ENCODE measurements around the gene B3GNT2. TPM values are rescaled to one million over a fixed set of nuclear protein-coding genes. Genes with fewer than 3 reads are reported as not detected.

Gene B3GNT2
- total RNA-seq, 1 donor from 2014 or later = 17.0 TPM

DNA sequence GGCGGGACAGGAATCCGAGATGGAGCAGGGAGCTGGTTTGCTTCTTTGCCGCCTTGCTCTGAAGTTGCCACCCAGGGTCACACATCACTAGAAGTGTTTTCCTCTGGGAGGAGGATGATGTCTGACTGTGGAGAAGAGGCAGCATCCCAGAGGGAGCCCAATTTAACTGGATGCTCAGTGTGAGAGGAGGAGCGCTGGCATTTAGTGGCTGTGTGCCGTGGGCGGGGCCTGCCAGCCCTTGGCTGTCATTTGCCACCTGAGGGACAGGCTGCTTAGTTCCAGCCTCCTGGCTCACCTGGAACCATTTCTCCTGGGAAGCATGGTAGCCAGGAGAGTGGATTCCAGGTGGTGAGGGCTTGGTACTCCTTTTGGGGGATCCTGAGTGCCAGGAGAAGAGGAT is 9.6 kb downstream of the B3GNT2 start:
- no peak for DNase-seq

DNA sequence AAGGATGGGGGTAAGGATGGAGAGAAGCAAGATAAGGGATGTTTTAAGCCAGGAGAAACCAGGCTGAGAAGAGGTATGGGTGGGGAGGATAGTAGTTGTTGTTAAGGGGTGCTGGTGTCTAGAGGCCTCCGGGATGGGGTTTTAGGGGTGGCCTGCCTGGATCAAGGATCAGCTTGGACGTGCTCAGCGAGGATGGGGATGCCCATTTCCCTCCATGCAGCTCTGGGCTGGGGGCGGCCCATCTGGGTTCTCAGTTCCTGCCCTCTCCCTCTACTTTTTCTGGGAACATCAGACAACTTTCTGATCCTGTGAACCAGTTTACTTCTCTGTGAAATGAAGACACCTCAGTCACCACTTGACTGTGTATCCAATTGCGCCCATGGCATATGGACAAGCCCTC is 10.1 kb downstream of the B3GNT2 start:
- no peak for DNase-seq

DNA sequence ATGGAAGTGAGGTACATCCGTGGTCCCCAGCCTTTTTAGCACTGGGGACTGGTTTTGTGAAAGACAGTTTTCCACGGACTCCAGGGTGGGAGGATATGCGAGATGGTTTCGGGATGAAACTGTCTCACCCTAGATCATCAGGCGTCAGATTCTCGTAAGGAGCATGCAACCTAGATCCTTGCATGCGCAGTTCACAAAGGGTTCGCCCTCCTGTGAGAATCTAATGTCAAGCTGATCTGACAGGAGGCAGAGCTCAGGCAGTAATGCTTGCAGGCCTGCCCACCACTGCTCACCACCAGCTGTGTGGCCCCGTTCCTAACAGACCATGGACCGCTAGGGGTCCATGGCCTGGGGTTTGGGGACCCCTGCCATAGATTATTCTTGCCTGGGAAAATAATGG is 11.6 kb downstream of the B3GNT2 start:
- no peak for DNase-seq

DNA sequence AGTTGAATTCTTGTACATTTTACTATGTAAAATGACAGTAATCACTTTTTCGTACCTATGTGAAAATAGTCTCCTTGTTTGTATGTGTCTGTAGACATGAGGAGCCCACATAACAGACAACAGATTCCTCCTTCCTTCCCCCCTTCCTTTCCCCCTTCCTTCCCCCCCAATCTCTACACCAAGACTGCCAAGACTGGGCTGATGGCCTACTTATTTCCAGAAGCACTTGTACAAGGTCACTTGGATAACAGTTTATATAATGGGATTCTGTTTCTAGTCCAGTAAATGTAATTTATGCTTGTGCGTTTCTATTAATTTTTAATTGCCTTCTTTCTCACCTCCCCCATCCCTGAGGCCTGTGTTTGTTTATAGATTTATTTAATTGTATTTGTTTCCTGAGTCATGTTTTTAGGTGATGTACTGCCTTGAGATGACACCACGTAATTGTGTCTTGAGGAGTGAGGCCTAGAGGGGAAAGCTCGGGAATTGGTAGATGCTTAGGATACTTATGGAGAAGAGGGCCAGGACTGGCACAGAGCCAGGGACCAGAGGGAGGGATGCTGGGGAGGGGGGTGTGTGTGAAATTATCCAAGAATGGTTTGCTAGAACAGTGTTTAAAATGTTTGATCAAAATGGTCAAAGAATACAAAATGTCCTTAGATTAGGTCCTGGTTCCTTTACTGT is 12.3 kb downstream of the B3GNT2 start:
- DNase-seq = no peak

DNA sequence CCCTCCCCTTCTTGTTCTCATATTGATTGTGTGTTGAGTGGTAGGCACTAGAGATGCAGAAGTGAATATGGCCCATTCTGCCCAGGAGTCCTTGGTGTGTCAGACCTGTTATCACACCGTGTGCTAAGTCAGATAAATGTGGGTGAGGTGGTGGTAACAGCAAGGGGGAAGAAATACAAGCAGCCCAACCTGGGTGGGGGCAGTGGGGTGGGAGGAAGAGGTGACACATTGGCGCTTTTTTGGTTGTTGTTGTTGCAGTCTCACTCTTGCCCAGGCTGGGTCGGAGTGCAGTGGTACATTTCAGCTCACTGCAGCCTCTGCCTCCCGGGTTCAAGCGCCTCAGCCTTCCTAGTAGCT is 12.8 kb downstream of the B3GNT2 start:
- no peak for DNase-seq

DNA sequence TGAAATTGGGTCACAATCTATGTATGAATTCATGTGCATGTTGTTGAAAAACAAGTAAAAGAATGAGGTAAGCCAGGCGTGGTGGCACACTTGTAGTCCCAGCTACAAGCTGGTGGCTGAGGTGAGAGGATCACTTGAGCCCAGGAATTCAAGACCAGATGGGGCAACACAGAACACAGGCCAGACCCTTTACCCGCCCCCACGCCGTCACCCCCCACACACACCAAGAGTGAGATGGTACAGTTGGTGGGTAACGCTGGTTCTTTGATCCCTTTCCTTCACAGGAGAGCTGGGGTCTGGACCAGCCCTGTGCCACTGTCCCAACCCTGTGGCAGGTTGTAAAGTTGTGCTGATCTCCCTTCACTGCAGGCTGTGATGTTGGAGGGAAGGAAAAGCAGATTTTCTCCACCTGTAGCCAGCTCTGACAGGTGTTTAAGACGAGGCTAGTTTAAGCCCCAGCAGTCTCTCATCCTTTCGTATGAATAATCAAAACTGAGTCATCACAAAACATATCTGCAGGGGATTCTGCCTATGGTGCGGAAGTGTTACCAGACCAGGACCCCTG is 13.6 kb downstream of the B3GNT2 start:
- no peak for DNase-seq

DNA sequence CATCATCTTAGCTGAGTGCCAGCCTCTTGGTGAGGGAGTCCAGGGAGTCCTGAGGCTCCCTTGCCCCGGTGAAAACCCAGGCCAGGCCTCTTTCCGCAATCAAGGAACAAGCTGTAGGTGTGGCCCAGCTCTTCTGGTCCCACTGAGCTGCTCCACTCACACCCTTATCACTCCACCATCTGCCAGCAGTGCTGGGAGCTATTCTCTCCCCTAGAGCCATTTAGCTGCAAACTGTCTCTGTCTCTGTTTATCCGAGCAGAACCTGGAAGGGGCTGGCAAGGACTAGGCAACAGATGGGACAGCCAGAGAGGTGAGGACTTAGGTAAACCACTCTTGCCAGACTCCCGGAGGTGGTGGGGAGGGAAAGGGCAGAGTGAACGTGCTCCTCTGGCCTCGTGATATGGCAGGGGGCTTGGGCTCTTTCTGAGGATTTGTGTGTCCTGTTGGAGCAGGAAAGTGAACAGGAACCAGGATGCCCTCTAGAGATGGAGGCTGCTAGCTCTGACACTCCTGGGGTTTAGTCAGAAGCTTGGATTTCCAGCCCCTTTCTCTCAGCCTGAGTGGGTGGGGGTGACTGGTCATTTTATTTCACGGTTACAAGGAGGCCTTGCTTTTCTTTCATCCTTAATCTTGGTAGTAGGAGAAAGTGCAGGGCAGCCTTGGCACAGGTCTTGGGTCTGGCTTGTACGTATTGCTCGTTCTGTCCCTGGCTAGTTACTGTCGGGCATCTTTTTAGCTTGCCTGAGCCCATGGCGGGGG is 19.6 kb downstream of the B3GNT2 start:
- no peak for DNase-seq

DNA sequence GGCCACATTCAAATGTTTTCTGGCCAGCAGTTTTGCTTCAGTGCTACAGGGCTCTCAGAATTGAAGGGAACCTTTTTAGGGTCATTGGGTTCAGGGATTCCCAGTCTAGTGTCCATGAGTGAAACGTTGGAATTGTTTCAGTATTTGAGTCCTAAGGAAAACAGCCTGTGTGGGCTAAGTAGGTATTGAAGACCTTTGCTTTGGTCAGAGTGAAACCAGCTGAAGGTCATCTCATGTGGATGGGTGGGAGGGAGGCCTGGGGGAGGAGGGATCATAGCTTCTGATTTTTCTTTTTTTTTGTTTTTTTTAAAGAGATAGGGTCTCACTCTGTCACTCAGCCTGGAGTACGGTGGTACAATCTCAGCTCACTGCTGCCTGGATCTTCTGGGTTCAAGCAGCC is 20.2 kb downstream of the B3GNT2 start:
- no peak for DNase-seq

DNA sequence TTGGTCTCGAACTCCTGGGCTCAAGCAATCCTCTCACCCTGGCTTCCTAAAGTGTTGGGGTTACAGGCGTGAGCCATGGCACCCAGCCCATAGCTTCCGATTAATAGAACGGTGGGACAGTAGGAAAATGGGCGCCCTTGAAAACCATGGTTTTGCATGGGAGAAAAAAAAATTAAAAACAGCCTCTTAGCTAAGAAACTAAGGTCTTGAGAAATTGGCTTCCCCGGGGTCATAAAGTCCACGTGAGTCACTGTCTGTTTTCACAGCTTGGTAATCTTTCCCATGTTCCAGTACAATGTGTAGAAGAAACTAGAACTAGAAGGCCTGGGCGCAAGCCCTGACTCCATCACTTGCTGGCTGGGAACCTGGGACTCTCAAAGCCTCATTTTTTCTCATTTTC is 20.7 kb downstream of the B3GNT2 start:
- no peak for DNase-seq

DNA sequence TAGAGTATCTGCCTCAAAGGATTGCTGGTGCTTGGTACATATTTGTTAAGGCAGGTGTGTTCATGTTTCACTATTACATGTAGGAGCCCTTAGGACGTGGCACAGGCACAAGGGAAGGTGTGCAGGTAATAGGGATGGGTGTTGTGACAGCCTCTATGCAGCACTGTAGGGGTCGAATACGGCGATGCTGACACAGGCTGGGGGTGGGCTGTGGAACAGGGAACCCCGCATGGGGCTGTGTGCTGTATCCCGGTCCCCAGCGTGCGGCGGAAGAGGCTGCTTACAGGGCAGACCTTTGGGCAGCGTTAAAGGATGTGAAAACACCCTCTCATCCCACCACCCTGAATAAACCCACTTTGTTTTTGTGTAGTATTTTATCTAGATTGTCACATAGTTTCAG is 21.5 kb downstream of the B3GNT2 start:
- DNase-seq = no peak

DNA sequence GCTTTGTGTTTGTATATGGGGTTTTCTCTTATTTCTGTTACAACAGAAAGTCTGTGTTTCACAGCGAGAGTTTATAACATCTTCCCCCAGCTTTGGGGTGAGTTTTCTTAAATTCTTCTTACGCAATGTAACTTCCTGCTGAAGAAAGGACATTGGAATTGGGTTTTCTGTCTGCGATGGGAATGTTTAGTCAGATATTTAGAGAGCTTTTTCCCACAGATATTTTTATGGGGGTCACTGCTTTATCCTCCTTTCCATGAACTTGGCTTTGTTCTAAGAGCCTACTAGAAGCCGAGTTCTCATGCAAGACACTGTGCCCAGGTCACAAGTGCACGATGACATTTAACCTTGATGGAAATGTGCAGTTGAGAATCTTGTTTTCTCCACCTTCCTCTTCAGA is 22.1 kb downstream of the B3GNT2 start:
- no peak for DNase-seq

DNA sequence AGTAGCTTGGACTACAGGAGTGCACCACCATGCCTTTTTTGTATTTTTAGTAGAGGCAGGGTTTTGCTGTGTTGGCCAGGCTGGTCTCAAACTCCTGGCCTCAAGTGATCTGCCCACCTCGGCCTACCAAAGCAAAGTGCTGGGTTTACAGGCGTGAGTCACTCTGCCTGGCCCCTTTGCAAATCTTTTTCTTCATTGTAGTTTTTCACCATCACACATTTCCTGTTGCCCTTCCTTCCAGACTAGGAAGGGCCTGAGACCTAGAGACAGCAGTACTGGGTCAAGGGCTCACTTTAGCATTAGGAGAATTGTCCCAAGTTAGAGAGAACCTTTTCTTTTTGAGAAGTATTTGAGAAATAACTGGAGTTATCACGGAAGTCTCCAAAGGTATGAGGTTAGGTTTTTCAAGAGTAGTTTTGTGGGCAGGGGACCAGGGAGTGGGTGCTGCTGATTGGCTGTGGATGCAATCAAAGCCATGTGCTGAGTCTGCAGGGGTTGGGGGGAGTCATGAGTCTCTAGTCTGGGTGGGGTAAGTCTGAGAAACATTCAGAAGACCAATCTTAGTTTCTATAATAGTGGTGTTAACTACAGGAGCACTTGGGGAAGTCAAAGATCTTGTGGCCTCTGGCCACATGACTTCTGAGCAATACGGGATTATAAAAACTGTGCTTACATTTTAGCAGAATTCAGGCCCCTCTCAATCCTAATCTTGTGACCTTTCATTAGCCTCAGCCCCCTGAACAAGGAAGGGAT is 23.7 kb downstream of the B3GNT2 start:
- DNase-seq = no peak

DNA sequence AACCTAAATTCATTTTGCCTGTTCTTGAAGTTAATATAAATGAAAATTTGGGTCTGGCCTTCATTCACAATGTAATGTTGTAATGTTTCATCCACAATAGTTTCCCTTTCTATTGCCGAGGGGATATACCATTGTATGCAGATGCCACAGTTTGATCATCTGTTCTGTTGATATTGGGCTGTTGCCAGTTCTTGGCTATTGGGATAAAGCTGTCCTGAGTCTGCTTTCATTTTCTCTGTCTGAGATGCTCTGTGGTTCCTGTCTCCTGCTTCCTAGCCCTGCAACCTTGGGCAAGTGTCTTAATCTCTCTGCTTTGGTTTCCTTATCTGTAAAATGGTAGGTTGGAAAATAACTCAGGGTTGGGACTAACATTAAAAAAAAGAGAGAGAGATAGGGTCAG is 25.2 kb downstream of the B3GNT2 start:
- no peak for DNase-seq

DNA sequence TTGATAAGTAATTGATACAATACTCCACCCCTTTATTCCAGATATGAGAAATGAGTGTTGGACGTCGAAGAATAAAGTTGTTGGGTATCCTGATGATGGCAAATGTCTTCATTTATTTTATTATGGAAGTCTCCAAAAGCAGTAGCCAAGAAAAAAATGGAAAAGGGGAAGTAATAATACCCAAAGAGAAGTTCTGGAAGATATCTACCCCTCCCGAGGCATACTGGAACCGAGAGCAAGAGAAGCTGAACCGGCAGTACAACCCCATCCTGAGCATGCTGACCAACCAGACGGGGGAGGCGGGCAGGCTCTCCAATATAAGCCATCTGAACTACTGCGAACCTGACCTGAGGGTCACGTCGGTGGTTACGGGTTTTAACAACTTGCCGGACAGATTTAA is 26.3 kb downstream of the B3GNT2 start:
- no peak for DNase-seq

DNA sequence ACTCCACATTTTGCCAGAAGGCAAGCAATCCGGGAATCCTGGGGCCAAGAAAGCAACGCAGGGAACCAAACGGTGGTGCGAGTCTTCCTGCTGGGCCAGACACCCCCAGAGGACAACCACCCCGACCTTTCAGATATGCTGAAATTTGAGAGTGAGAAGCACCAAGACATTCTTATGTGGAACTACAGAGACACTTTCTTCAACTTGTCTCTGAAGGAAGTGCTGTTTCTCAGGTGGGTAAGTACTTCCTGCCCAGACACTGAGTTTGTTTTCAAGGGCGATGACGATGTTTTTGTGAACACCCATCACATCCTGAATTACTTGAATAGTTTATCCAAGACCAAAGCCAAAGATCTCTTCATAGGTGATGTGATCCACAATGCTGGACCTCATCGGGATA is 26.8 kb downstream of the B3GNT2 start:
- no peak for DNase-seq

DNA sequence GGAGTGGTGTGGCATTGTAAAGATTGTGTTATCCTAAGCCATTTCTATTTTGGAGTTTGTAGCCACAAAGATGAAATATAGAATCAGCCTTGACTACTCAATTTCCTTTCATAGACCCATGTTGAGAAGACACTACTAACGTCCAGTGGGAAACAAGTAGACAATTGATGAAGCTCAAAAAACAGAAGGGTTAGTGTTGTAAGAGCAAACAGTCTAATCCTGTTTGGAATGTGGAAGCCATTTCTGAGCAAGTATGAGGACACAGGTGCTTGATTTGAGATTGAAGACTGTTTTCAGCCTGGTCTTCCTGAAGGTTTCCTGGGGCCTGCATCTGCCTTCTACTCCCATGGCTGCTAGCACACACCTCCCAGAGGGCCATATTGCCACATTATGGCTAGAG is 29.1 kb downstream of the B3GNT2 start:
- DNase-seq = no peak

DNA sequence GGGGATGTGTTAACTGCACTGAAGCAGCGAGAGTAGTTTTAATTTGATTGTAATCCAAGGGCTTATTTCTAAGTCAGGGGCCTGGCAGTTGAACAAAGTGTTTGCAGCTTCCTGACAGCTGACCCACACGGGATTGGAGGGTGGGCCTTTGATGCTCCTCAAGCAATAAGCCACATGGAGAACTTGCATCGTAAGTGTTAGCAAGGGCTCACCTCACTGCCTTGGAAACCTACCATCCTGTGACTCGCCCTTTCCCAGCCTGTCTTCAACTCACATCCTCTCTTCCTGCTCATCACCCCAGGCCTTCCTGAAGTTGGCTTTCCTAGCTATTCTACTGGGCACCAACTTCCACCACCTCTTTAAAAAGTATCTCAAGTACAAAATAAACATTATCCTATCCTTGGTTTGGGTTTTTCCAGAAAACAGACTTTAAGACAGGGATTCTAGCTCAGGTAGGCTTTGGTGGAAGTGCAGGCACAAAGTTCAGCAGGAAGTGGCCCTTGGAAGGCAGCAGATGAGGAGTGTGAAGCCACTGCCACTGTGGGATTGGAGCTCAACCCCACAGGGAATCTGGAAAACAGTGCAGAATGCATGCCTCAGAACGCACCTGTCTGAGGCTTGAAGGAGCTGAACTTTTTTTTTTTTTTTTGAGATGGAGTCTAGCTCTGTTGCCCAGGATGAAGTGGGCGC is 31.6 kb downstream of the B3GNT2 start:
- DNase-seq = peak; percentile 11

DNA sequence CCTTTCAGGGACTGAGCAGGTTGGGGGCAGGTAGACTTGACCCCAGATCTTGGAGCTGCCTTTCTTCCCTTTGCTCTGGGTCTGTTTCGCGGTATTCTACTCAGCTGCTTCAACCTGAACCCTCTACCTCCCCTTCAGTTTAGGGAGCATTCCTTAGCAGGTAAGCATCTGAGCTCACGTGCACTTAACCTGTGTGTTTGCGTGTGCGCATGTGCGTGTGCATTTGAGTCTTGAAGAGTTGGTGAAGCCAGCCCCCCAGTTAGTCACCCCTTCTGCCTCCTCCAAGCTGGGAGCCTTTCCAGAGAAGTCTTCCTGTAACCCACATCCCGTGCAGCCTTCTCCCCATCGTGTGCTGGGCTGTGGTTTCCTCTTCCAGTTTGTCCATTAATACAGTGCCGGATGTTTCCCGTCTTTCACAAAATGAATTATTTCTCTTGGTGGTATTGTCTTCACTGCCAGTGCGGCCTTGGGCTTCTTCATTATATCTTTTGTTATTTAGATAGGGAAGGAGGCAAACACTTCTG is 33.2 kb downstream of the B3GNT2 start:
- DNase-seq = no peak

DNA sequence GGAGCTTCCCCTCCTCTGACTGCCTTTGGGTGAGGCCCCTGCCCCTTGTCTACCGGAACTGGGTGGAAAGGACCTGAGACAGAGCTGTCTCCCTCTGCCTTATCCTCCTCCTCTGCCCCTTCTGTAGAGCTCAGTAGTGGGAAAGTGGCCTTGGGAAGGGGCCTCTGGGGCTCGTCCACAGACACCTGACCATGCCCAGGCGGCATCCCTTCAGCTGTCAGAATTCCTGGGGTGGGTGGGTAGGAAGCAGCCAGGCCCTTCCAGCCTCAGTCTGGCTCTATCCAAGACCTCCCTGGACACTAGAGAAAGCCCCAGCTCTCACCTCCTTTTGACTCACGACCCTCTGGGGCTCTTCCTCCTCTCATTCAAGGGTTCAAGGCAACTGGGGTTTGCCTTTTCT is 35.6 kb downstream of the B3GNT2 start:
- peak; percentile 56 for DNase-seq

DNA sequence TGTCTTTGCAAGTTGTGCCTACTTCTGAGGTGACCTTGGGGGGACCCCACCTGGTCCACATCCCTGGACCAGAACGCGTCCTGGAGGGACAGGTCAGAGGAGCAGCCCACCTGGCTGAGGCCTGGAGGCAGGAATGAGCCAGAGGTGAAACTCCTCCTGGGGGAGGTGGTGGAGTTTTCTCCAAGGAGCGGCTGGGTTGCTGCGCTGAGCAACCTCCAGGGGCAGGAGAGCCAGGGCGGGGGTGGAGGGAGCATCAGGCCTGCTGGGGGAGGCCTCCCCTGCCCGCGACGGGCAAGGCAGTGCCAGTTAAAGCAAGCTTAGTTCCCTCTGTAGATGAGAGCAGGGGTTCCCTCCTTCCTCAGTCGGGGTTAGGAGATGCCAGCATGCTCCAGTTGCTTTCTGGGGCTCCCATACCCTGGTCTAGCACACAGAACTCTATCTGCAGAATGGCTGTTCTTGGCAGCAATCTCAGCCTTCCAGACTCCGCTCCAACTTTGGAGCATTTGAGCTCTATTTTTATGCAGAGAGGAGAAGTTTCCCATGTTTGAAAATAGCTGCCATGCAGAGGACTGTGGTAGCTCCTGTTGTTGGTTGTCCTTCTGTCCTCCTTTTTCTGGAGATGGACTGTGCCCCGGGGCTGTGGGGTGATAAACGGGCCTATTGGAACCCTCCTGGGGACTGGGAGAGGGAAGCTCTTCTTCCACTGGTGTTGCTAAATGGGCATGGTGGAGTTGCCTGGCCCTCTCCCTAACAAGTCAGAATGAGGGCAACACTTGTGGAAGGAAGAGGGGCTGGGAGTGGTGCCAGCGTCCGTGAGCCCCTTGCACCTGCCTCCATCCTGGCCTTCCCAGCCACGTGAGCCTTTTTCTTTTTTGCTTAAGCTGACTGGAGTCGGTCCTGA is 39.1 kb downstream of the B3GNT2 start:
- DNase-seq = peak; percentile 9

DNA sequence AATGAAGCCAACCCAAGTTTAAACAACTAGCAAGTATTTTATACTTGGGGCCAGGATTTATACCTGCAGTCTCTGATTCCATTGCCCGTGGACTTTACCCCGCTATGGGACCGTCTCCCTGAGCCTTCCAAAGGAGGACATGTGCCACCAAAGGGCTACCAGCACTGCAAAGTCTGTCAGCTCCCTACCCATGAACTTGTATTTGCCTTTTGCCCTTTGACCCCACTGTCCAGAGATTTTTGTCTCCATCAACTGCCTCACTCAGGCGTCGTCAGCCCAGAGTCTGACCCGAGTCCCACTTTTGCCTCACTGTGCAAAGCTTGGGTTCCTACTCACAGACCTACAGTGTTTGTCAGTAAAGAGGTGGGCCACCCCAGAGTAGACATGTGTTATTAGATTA is 40.6 kb downstream of the B3GNT2 start:
- no peak for DNase-seq
